GM06990 (cell line): ENCODE results near the gene CAMK1D.

ENCODE experiments used
- DNase-seq: peaks from one replicate; pipeline ENCODE4 v3.0.0-alpha.2; 2011; ENCODE audit not compliant: insufficient read length; ENCODE audit errors: extremely low read depth
- H3K27me3 ChIP-seq: replicated peaks from 2 replicates; pipeline ENCODE4 v1.6.0; 2011; ENCODE audit warnings: low read length; ENCODE audit not compliant: control insufficient read depth, insufficient read depth
- H3K36me3 ChIP-seq: 2 replicates; pipeline ENCODE4 v1.5.1; 2011; ENCODE audit warnings: low read length; ENCODE audit not compliant: control insufficient read depth, insufficient read depth
- H3K4me3 ChIP-seq: replicated peaks from 2 replicates; pipeline ENCODE4 v1.5.1; 2011; ENCODE audit warnings: low read depth, mild to moderate bottlenecking, control low read depth, low read length
- CTCF ChIP-seq: IDR thresholded peaks from 2 replicates; pipeline ENCODE4 v1.5.1; 2011; ENCODE audit warnings: low read length, control low read depth, mild to moderate bottlenecking, inconsistent platforms; ENCODE audit not compliant: insufficient read depth, poor library complexity, severe bottlenecking

The CAMK1D gene

DNA sequence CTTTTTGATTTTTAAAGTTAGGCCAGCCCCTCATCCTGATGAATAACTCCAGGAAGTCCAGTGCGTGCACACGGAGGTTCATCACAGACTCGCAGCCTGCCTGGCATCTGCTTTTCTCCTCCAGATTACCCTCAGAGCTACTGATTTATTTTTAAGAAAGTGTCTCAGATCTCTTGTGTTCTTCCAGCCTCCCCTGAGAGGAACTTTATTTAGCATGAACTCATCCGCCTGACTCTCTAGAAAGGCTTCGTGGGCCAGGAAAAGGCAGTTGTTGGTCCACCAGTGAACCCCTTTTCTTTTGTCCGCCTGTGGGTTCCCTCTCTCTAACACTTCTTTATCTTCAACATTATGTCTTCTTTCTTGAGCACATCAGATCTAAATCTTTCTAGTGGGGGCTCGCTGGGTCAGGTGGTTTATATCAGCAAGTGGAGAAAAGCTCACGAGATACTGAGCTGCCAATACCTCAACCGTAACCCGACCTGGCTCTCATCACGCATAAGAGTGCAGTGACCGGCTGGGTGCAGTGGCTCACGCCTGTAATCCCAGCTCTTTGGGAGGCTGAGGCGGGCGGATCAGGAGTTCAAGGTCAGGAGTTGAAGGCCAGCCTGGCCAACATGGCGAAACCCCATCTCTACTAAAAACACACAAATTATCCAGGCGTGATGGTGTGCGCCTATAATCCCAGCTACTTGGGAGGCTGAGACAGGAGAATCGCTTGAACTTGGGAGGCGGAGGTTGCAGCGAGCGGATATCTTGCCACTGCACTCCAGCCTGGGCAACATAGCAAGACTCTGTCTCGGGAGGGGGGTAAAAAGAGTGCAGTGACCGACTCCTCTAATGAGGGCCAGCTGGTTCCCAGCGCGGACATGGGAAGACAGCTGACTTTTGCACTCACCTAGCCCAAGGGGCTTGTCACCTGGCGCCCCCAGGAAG is 489.9 kb downstream of the CAMK1D start:
- TF ChIP-seq CTCF = no peak
- Histone ChIP-seq H3K4me3 (no peak overlapping the region), H3K36me3 (no peaks in the 10 kb centered on the region), H3K27me3 (no peaks in the 10 kb centered on the region)
- no peak for DNase-seq

- Histone ChIP-seq H3K4me3 (no peak overlapping the region), H3K27me3 (no peaks in the 10 kb centered on the region), H3K36me3 (no peaks in the 10 kb centered on the region)
- DNase-seq = no peak
- no peak for TF ChIP-seq CTCF
Observed at GRCh38 chr10:12839941-12840611, 490.7 kb downstream of the CAMK1D start.

GRCh38 chr10:12841426-12841825 is 492.1 kb downstream of the CAMK1D start:
- H3K4me3 ChIP-seq = no peak overlapping the region
- no peaks in the 10 kb centered on the region for H3K36me3 ChIP-seq
- TF ChIP-seq CTCF = no peak
- no peaks in the 10 kb centered on the region for H3K27me3 ChIP-seq
- DNase-seq = no peak

GRCh38 chr10:12841826-12842225 is 492.5 kb downstream of the CAMK1D start:
- TF ChIP-seq CTCF = no peak
- Histone ChIP-seq H3K4me3 (no peak overlapping the region), H3K27me3 (no peaks in the 10 kb centered on the region), H3K36me3 (no peaks in the 10 kb centered on the region)
- DNase-seq = no peak

DNA sequence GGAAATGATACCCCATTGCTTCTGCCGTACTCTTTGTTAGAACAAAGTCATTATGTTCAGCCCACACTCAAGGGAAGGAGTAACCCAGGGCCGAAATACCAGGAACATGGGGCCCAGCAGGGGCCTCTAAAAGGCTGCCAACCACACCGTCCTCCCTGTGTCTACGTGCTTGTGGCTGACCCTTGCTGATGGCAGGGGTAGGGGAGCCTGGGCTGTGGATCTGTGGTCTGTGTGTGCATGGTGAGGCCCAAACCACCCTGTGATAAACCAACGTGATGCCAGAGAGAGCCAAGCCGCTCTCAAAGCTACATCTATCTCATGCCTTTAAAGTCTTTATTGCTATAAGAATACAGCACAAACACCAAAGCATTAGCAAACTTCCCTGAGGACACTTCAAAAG is 493.0 kb downstream of the CAMK1D start:
- TF ChIP-seq CTCF = no peak
- no peaks in the 10 kb centered on the region for H3K36me3 ChIP-seq
- H3K4me3 ChIP-seq = no peak overlapping the region
- no peaks in the 10 kb centered on the region for H3K27me3 ChIP-seq
- no peak for DNase-seq
